IMR-90 (cell line): Measurements from ENCODE around the gene LRRC70.

Experiments
- BHLHE40 ChIP-seq: fragments of 150-350 bp; IDR thresholded peaks from 2 replicates; pipeline ENCODE4 v1.6.1; 2016; ENCODE audit warnings: mild to moderate bottlenecking, low read depth, low read length
- CEBPB ChIP-seq: IDR thresholded peaks from 2 replicates; pipeline ENCODE4 v1.6.1; 2012; ENCODE audit warnings: low read depth, low read length, improper control_type of control experiment
- CHD1 ChIP-seq: IDR thresholded peaks from 2 replicates; pipeline ENCODE4 v1.6.1; 2012; ENCODE audit warnings: low read depth, low read length, improper control_type of control experiment
- FOS ChIP-seq: fragments of 150-350 bp; IDR thresholded peaks from 2 replicates; pipeline ENCODE4 v1.6.1; 2016; ENCODE audit warnings: low read depth, low read length
- MAFK ChIP-seq: IDR thresholded peaks from 2 replicates; pipeline ENCODE4 v1.6.1; 2012; ENCODE audit warnings: low read depth, low read length, improper control_type of control experiment
- NFE2L2 ChIP-seq: fragments of 150-350 bp; IDR thresholded peaks from 2 replicates; pipeline ENCODE4 v1.6.1; 2016; ENCODE audit warnings: low read depth, mild to moderate bottlenecking, low read length
- POLR2A ChIP-seq: IDR thresholded peaks from 2 replicates; pipeline ENCODE4 v1.6.1; 2012; ENCODE audit warnings: mild to moderate bottlenecking, low read depth, low read length
- RAD21 ChIP-seq: IDR thresholded peaks from 2 replicates; pipeline ENCODE4 v1.6.1; 2012; ENCODE audit warnings: low read length, improper control_type of control experiment
- RCOR1 ChIP-seq: IDR thresholded peaks from 2 replicates; pipeline ENCODE4 v1.6.1; 2012; ENCODE audit warnings: mild to moderate bottlenecking, low read length, improper control_type of control experiment; ENCODE audit not compliant: insufficient replicate concordance
- RFX5 ChIP-seq: IDR thresholded peaks from 2 replicates; pipeline ENCODE4 v1.8.0; 2012; ENCODE audit warnings: low read depth, mild to moderate bottlenecking, low read length, moderate library complexity
- SMC3 ChIP-seq: fragments of 150-350 bp; IDR thresholded peaks from 2 replicates; pipeline ENCODE4 v1.6.1; 2016; ENCODE audit warnings: low read depth, mild to moderate bottlenecking, antibody characterized with exemption, low read length, moderate library complexity
- TF ChIP-seq, protein P1 (sequence below): fragments of 150-350 bp; IDR thresholded peaks from 2 replicates; pipeline ENCODE4 v1.6.1; 2017; ENCODE audit warnings: mild to moderate bottlenecking, antibody characterized with exemption, low read length, low read depth
- TF ChIP-seq, protein P2 (sequence below): conservative IDR thresholded peaks from 2 replicates; pipeline ENCODE4 v1.5.1; 2012; ENCODE audit warnings: mild to moderate bottlenecking, low read depth, low read length, improper control_type of control experiment
- TF ChIP-seq, protein P3 (sequence below): fragments of 150-350 bp; IDR thresholded peaks from 2 replicates; pipeline ENCODE4 v1.6.1; 2016; ENCODE audit warnings: low read depth, mild to moderate bottlenecking, low read length, moderate library complexity, borderline replicate concordance

DNA sequence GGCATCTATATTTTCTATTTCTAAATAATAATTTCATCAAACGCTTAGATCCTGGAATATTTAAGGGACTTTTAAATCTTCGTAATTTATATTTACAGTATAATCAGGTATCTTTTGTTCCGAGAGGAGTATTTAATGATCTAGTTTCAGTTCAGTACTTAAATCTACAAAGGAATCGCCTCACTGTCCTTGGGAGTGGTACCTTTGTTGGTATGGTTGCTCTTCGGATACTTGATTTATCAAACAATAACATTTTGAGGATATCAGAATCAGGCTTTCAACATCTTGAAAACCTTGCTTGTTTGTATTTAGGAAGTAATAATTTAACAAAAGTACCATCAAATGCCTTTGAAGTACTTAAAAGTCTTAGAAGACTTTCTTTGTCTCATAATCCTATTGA lies 1.1 kb downstream of the LRRC70 start:
- TF ChIP-seq, protein P1, sequence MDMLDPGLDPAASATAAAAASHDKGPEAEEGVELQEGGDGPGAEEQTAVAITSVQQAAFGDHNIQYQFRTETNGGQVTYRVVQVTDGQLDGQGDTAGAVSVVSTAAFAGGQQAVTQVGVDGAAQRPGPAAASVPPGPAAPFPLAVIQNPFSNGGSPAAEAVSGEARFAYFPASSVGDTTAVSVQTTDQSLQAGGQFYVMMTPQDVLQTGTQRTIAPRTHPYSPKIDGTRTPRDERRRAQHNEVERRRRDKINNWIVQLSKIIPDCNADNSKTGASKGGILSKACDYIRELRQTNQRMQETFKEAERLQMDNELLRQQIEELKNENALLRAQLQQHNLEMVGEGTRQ: no peak
- TF ChIP-seq, protein P2, sequence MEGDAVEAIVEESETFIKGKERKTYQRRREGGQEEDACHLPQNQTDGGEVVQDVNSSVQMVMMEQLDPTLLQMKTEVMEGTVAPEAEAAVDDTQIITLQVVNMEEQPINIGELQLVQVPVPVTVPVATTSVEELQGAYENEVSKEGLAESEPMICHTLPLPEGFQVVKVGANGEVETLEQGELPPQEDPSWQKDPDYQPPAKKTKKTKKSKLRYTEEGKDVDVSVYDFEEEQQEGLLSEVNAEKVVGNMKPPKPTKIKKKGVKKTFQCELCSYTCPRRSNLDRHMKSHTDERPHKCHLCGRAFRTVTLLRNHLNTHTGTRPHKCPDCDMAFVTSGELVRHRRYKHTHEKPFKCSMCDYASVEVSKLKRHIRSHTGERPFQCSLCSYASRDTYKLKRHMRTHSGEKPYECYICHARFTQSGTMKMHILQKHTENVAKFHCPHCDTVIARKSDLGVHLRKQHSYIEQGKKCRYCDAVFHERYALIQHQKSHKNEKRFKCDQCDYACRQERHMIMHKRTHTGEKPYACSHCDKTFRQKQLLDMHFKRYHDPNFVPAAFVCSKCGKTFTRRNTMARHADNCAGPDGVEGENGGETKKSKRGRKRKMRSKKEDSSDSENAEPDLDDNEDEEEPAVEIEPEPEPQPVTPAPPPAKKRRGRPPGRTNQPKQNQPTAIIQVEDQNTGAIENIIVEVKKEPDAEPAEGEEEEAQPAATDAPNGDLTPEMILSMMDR: no peak
- no peak for TF ChIP-seq POLR2A
- TF ChIP-seq MAFK: no peak
- TF ChIP-seq CEBPB: no peak
- no peak for TF ChIP-seq RAD21
- TF ChIP-seq RCOR1: no peak
- no peak for TF ChIP-seq SMC3
- TF ChIP-seq BHLHE40: no peak
- TF ChIP-seq, protein P3, sequence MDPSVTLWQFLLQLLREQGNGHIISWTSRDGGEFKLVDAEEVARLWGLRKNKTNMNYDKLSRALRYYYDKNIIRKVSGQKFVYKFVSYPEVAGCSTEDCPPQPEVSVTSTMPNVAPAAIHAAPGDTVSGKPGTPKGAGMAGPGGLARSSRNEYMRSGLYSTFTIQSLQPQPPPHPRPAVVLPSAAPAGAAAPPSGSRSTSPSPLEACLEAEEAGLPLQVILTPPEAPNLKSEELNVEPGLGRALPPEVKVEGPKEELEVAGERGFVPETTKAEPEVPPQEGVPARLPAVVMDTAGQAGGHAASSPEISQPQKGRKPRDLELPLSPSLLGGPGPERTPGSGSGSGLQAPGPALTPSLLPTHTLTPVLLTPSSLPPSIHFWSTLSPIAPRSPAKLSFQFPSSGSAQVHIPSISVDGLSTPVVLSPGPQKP: no peak
- no peak for TF ChIP-seq RFX5
- no peak for TF ChIP-seq NFE2L2
- TF ChIP-seq FOS: no peak
- no peak for TF ChIP-seq CHD1
